Lower leg skin (tissue), 3 donors: ENCODE measurements around the gene CPXM2.

Experiments
- POLR2A ChIP-seq, 2 donors: fragments of 450-650 bp; IDR thresholded peaks; one replicate each; pipeline ENCODE4 v1.6.1; 2016 to 2017; ENCODE audit warnings: antibody characterized with exemption in 2 of 2, mild to moderate bottlenecking in 1 of 2, moderate library complexity in 1 of 2
- TF ChIP-seq, protein P1 (sequence below), 3 donors: fragments of 450-650 bp; IDR thresholded peaks; one replicate each; pipeline ENCODE4 v1.5.1; 2016; ENCODE audit warnings: antibody characterized with exemption in 3 of 3, mild to moderate bottlenecking in 3 of 3, moderate library complexity in 2 of 3

GRCh38 chr10:123908379-123908778 lies 16.8 kb upstream of the CPXM2 start:
- TF ChIP-seq, protein P1, sequence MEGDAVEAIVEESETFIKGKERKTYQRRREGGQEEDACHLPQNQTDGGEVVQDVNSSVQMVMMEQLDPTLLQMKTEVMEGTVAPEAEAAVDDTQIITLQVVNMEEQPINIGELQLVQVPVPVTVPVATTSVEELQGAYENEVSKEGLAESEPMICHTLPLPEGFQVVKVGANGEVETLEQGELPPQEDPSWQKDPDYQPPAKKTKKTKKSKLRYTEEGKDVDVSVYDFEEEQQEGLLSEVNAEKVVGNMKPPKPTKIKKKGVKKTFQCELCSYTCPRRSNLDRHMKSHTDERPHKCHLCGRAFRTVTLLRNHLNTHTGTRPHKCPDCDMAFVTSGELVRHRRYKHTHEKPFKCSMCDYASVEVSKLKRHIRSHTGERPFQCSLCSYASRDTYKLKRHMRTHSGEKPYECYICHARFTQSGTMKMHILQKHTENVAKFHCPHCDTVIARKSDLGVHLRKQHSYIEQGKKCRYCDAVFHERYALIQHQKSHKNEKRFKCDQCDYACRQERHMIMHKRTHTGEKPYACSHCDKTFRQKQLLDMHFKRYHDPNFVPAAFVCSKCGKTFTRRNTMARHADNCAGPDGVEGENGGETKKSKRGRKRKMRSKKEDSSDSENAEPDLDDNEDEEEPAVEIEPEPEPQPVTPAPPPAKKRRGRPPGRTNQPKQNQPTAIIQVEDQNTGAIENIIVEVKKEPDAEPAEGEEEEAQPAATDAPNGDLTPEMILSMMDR (IDR thresholded peaks at IDR 0.05): no peak
- no peak for TF ChIP-seq POLR2A (IDR thresholded peaks at IDR 0.05)
